GM12878 (cell line): ENCODE data around the gene RPL13A. TPM values are rescaled to one million over a fixed set of nuclear protein-coding genes. Genes with fewer than 3 reads are reported as not detected.

Experiments
- BACH1 ChIP-seq: fragments of 450-650 bp; IDR thresholded peaks from 2 replicates; pipeline ENCODE4 v1.6.1; 2017; ENCODE audit warnings: mild to moderate bottlenecking, borderline replicate concordance
- CBX5 ChIP-seq: sonication (generic); IDR thresholded peaks from 2 replicates; pipeline ENCODE4 v1.6.1; 2016; ENCODE audit warnings: low read depth, moderate library complexity, mild to moderate bottlenecking, inconsistent platforms
- DPF2 ChIP-seq: fragments of 450-650 bp; IDR thresholded peaks from 2 replicates; pipeline ENCODE4 v1.6.1; 2017; ENCODE audit warnings: mild to moderate bottlenecking
- E2F4 ChIP-seq: IDR thresholded peaks from 2 replicates; pipeline ENCODE4 v1.6.1; 2012; ENCODE audit warnings: low read depth, low read length, improper control_type of control experiment
- HDGF ChIP-seq: fragments of 450-650 bp; IDR thresholded peaks from 2 replicates; pipeline ENCODE4 v1.6.1; 2016; ENCODE audit warnings: antibody characterized with exemption
- KLF5 ChIP-seq: fragments of 450-650 bp; IDR thresholded peaks from 2 replicates; pipeline ENCODE4 v1.6.1; 2014; ENCODE audit warnings: mild to moderate bottlenecking; ENCODE audit not compliant: partially characterized antibody
- MEF2B ChIP-seq: fragments of 450-650 bp; IDR thresholded peaks from 2 replicates; pipeline ENCODE4 v1.6.1; 2018; ENCODE audit warnings: mild to moderate bottlenecking, moderate library complexity; ENCODE audit not compliant: partially characterized antibody, poor library complexity, severe bottlenecking
- NR2C1 ChIP-seq: fragments of 450-650 bp; IDR thresholded peaks from 2 replicates; pipeline ENCODE4 v1.6.1; 2017; ENCODE audit warnings: antibody characterized with exemption, mild to moderate bottlenecking, moderate library complexity
- POU2F2 ChIP-seq: IDR thresholded peaks from 3 replicates; pipeline ENCODE4 v1.6.1; 2011; ENCODE audit warnings: low read depth, mild to moderate bottlenecking, low read length, borderline replicate concordance
- PRDM15 ChIP-seq: fragments of 450-650 bp; formaldehyde crosslinking; IDR thresholded peaks from 2 replicates; pipeline ENCODE4 v1.4.0; 2020; ENCODE audit warnings: mild to moderate bottlenecking, moderate library complexity
- RELB ChIP-seq: fragments of 450-650 bp; IDR thresholded peaks from 2 replicates; pipeline ENCODE4 v1.6.1; 2017; ENCODE audit warnings: low read depth, mild to moderate bottlenecking, moderate library complexity
- RFX5 ChIP-seq: IDR thresholded peaks from 2 replicates; pipeline ENCODE4 v1.6.1; 2011; ENCODE audit warnings: low read depth, low read length, improper control_type of control experiment
- SIN3A ChIP-seq: IDR thresholded peaks from 2 replicates; pipeline ENCODE4 v1.6.1; 2012; ENCODE audit warnings: low read depth, low read length, improper control_type of control experiment
- SMC3 ChIP-seq: IDR thresholded peaks from 2 replicates; pipeline ENCODE4 v1.6.1; 2011; ENCODE audit warnings: low read length, improper control_type of control experiment, borderline replicate concordance
- SPI1 ChIP-seq: IDR thresholded peaks from 2 replicates; pipeline ENCODE4 v1.6.1; 2011; ENCODE audit warnings: low read depth, mild to moderate bottlenecking, low read length, moderate library complexity, borderline replicate concordance; ENCODE audit not compliant: insufficient read depth
- STAT3 ChIP-seq: IDR thresholded peaks from 2 replicates; pipeline ENCODE4 v1.6.1; 2011; ENCODE audit warnings: low read depth, low read length, improper control_type of control experiment
- TCF7 ChIP-seq: IDR thresholded peaks from 2 replicates; pipeline ENCODE4 v1.6.1; 2014; ENCODE audit warnings: antibody characterized with exemption, borderline replicate concordance
- USF1 ChIP-seq: IDR thresholded peaks from 2 replicates; pipeline ENCODE4 v1.6.1; 2011; ENCODE audit warnings: borderline replicate concordance, low read depth, mild to moderate bottlenecking, moderate library complexity, mixed read lengths, low read length; ENCODE audit not compliant: insufficient read depth; ENCODE audit errors: extremely low read length
- USF2 ChIP-seq: IDR thresholded peaks from 2 replicates; pipeline ENCODE4 v1.6.1; 2011; ENCODE audit warnings: low read depth, low read length, improper control_type of control experiment, borderline replicate concordance
- ZNF207 ChIP-seq: fragments of 450-650 bp; IDR thresholded peaks from 2 replicates; pipeline ENCODE4 v1.6.1; 2014; ENCODE audit warnings: antibody characterized with exemption, mild to moderate bottlenecking, borderline replicate concordance
- ZSCAN29 ChIP-seq: fragments of 450-650 bp; IDR thresholded peaks from 2 replicates; pipeline ENCODE4 v1.6.1; 2017; ENCODE audit warnings: mild to moderate bottlenecking, moderate library complexity
- polyA plus RNA-seq, 11 experiments: library from polyadenylated mRNA; depleted of rRNA in 4 of 11; unstranded in 6 of 11; stranded (reverse) in 5 of 11; fragments of >200 nt; fragmentation: Nextera tagmentation in 4 of 11; fragmentation: Illumina TruSeq in 1 of 11; extraction: Ambion mirVana in 4 of 11; extraction: Trizol in 1 of 11; gene quantifications; 1 replicate in 1 of 11; 2 replicates in 10 of 11; pipeline versions ENCODE4 v1.2.1 to v1.2.3, GENCODE V29; 2011 to 2016; ENCODE audit warnings: inconsistent platforms in 2 of 11, missing spikeins in 2 of 11, low read depth in 1 of 11
- total RNA-seq, 4 experiments: library from RNA; depleted of rRNA in 3 of 4; stranded (reverse); fragments of >200 nt in 3 of 4; fragmentation: Illumina TruSeq in 1 of 4; extraction: Trizol in 1 of 4; gene quantifications; 2 replicates each; pipeline versions ENCODE4 v1.2.1 to v1.2.3, GENCODE V29; 2013 to 2021

RPL13A gene
- total and polyA plus RNA-seq, 10 of the 15 experiments (the other 5 are each of a cell fraction or from before 2014, with no cell fraction given) = 1,426 to 8,961 (median 4,266) TPM

- TF ChIP-seq BACH1 = peak; percentile 85
- TF ChIP-seq STAT3 = no peak
- peak; percentile 55; the same call in 1 of the 2 replicates for TF ChIP-seq SIN3A
- 0 out of 2 replicates have a peak, but pooled peaks have one; percentile 8 for TF ChIP-seq NR2C1
- no peak for TF ChIP-seq HDGF
- no peak; the same call in 1 of the 2 replicates for TF ChIP-seq SMC3
- TF ChIP-seq E2F4 = no peak
- TF ChIP-seq KLF5 = no peak
- no peak for TF ChIP-seq PRDM15
- peak; percentile 99 for TF ChIP-seq ZSCAN29
- TF ChIP-seq SPI1 = no peak
- TF ChIP-seq ZNF207 = no peak
- TF ChIP-seq TCF7 = no peak
- TF ChIP-seq DPF2 = 0 out of 2 replicates have a peak, but pooled peaks have one; percentile 39
- TF ChIP-seq USF2 = no peak
- TF ChIP-seq RFX5 = no peak
- no peak for TF ChIP-seq POU2F2
- peak; percentile 81 for TF ChIP-seq USF1
- peak; percentile 25 for TF ChIP-seq MEF2B
- no peak for TF ChIP-seq RELB
- TF ChIP-seq CBX5 = no peak
Measured at GRCh38 chr19:49533551-49534488, 46.4 kb downstream of the RPL13A start (continued).
